ENCODE data around the gene POU2F1. TPM values are rescaled to one million over a fixed set of nuclear protein-coding genes. Genes with fewer than 3 reads are reported as not detected.

POU2F1 gene
- 7.4 TPM for total RNA-seq
- long read RNA-seq, full-length matches to known transcripts, result 1 of 6 reads
- long read RNA-seq, partial matches to known transcripts, result 2 of 6 reads
- long read RNA-seq, other reads (novel, unspliced or antisense), result 3 of 6 reads

DNA sequence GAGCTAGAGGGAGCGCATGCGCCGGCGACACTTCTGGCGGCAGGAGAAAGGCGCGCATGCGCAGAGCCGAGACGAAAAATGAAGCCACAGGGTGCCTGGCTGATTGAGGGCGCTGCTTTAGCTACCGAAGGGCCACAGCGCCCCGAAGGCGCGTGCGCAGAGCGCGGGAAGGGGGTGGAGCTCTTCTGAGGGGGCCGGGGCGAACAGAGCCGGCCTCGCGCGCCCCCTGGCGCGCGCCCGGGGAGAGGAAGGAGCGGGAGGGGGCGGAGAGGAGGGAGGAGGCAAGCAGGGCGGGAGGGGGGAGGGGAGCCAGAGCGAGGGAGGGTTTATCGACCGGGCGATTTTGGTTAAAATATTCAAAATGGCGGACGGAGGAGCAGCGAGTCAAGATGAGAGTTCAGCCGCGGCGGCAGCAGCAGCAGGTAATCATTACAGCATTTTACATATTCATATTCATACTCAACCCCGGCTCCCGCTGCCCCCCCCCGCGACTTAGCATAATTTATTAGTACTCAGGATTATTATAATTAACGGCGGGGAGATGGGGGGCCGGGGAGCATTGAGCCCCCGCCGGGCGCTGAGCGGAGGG is at the start of gene POU2F1:
Gene POU2F1, plus strand, starts transcription at position 350 of the 589 bp plus-strand sequence. Its CDS starts 12 bp downstream, at position 362.
- intact Hi-C loops (cut with DNase I), result no loop called here
- DNase-seq (peak; percentile 100), ATAC-seq (ENCODE audit: poor library complexity) (peak; percentile 93)

DNA sequence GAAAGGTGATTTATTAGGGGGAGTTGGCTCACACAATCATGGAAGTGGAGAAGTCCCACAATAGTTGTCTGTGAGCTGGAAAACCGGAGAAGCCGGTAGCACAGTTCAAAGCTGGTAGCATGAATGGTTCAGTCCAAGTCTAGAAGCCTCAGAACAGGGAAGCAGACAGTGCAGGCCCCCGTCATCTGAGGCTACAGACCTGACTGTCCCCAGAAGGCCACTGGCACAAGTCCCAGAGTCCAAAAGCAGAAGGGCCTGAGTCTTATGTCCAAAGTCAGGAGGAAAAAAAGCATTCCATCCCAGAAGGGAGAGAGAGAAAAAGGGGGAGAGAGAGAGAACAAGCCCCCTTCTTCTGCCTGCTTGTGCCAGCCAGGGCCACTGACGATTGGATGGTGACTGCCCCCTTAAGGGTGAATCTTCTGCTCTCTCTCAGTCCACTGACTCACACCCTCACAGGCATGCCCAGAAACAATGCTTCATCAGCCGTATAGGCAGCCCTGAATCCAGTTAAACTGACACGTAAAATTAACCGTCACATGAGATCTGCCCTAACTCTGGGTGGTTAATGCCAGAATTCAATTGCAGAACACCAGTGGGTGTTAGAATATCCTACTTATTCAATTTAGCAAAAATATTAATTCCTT is 49.3 kb upstream of the POU2F1 start:
- ATAC-seq (ENCODE audit: poor library complexity), result no peak
- intact Hi-C loops (cut with DNase I), result no loop called here

DNA sequence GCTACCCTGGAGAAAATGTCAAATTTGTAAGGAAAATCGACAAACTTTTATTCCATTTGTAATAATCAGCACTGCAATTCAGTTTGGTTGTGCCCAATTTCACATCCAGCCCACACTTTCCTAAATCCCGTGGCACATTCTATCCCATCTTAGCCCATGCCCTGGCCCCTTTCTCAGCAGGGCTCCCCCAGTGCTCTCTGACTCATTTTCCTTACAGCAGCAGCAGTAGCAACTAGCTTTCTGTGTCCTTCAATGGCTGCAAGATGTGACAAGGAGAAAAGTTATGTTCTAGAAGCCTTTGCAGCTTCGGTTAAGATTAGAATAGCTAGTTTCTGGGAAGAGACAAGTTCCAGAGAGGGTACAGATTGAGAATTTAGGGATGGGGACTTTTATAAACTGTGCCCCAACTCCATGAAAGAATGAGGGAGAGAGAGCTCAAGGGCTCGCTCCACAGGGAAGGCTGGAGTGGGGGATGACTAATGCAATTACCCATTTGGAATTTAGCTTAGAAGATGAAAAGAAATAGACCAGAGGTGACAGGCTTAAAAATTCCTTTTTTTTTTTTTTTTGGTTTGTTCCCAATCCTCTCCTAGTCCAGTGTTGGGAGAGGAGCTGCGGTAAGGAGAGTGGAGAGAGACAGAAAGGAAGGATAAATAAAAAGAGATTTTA is 47.0 kb upstream of the POU2F1 start:
- DNase-seq, result no peak
- no peak for ATAC-seq (ENCODE audit: poor library complexity)
- intact Hi-C loops (cut with DNase I), result no loop called here

More for the DNA sequence above, 49.3 kb upstream of the POU2F1 start:
- no peak for DNase-seq

DNA sequence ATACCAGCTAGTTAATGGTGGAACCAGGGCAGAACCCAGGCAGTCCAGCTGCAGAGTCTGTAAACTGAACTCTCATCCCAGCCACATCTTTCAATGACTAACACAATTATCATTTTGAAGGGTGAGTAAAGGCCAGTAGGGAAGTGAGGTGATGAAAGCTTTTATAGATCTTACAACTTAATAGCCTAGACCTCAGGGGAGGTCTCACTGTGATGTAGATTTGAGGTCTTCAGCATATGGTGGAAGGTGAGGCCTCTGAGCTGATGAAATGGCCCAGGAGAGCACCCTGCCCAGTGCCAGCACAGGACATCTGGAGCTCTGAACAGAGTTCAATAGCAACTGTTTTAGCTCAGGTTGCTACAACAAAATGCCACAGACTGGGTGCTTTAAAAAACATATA is 44.8 kb upstream of the POU2F1 start:
- DNase-seq, result no peak
- ATAC-seq (ENCODE audit: poor library complexity), result no peak
- intact Hi-C loops (cut with DNase I), result no loop called here

DNA sequence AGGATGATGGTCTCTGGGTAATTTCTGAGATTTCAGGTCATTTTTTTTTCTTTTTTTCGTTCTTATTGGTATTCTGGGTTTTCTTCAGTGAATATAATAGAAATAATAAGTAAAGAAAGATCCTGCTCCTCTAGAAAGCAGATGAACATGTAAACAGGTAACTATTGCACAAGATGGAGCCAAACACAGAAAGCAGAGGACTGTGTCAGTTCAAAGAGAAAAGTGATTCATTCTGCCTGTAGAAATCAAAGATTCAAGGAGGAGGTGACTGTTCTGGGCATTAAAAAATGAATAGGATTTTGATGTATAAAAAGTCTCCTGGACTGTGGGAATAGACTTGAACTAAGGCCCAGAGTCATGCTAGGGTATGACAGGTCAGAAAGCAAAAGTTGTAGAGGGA is 41.9 kb upstream of the POU2F1 start:
- DNase-seq, result no peak
- intact Hi-C loops (cut with DNase I), result no loop called here
- ATAC-seq (ENCODE audit: poor library complexity), result no peak

DNA sequence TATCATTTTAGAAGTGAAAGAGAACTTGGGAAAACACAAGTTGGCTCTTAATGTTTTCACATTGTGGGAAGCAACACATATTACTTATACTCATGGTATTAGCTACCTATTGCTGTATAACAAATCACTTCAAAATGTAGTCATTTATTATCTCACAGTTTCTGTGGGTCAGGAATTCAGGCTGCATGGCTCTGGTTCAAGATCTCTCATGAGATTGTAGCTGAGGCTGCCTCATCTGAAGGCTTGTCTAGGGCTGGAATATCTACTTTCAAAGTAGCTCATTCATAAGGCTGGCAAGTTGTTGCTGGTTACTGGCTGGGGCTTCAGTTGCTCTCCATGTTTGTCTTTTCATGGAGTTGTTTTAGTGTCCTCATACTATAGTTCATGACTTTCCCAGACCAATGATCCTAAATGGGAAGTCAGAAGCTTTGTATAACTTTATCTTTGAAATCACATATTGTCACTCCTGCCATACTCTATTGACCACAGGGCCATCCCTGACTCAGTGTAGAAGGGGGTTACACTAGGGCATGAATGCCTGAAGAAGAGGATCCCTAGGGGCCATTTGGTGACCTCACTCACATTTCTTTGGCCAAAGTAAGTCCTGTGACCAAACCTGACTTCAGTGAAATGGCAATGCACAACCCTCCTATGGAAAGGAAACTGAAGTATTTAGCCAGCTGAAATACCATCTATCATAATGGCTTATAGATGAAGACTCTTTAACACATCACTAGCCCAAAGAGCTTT is 37.9 kb upstream of the POU2F1 start:
- DNase-seq, result no peak
- intact Hi-C loops (cut with DNase I), result no loop called here
- no peak for ATAC-seq (ENCODE audit: poor library complexity)

DNA sequence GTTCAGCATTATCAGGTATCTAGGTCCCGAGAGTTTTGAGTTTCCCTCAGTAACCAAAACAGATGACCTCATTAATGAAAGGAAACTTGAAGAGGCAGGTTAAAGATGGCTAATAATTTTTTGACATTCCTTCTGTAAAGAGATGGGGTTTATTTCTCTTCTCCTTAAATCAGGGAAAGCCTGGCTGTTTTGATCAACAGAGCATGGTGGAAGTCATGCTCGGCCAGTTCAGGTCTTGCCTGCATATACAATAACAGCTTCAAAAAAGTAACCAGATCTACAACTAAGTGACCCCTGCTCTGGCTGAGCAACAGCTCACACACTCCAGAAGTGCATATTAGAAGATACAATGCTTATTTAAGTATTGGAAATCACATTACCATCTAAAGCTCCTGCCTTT is 36.6 kb upstream of the POU2F1 start:
- intact Hi-C loops (cut with DNase I), result no loop called here
- ATAC-seq (ENCODE audit: poor library complexity), result no peak

DNA sequence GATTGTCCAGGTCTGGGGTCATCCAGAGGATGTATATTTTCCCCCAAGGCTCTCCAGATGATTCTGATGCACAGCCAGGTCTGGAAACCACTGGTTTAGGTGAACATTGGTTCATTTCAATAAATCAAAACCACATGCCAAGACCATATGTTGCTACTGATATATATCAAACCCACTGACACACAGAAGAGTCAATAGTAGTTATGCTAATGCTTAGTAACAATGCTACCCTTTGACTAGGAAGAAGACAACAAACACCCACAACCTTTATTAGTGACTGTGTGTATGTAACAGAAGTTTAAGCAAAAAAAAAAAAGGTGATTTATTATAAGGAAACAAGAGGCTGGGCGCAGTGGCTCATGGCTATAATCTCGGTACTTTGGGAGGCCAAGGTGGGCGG is 35.6 kb upstream of the POU2F1 start:
- ATAC-seq (ENCODE audit: poor library complexity), result no peak
- DNase-seq, result no peak
- intact Hi-C loops (cut with DNase I), result no loop called here

More for the DNA sequence above, 36.6 kb upstream of the POU2F1 start:
- no peak for DNase-seq

DNA sequence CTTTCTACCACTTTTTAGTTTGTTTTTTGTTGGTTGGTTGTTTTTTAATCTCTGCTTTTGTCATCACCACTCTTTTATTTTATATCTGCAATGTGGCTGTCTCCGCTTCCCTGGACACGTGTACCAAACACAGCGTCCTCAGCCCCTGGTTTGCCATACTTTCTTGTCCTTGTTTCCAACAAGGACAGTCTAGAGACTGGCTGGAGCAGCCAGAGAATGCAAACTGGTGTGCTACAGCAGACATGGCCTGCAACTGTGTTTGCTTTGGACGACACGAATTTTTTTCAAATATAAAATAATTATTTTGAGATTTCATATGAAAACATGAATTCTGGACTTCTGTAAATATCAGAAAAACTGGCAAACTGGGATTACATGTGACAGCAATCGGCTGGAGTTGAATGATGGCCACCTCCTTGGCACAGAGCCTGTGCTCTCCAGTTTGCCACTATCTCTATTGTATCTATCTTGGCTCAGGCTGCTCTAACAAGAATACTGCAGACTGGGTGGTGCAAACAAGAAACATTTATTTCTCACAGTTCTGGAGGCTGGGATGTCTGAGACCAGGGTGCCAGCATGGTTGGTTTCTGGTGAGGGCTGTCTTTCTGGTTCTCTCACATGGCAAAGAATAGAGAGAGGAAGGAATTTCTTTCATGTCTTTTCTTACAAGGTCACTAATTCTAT is 34.6 kb upstream of the POU2F1 start:
- intact Hi-C loops (cut with DNase I), result no loop called here
- DNase-seq (no peak), ATAC-seq (ENCODE audit: poor library complexity) (no peak)

DNA sequence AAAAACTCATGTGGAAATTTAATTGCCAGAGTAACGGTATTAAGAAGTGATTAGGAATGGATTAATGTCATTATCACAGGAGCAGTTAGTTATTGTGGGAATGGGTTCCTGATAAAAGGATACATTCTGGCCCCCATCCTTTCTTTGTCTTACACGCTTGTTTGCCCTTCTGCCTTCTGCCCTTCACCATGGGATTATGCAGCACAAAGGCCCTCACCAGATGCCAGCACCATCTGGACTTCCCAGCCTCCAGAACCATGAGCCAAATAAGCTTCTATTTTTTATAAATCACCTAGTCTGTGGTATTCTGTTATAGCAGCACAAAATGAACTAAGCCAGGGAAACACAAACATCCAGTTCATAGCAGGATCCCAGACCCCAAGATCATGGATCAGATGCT is 33.9 kb upstream of the POU2F1 start:
- DNase-seq (no peak), ATAC-seq (ENCODE audit: poor library complexity) (no peak)
- intact Hi-C loops (cut with DNase I), result no loop called here

DNA sequence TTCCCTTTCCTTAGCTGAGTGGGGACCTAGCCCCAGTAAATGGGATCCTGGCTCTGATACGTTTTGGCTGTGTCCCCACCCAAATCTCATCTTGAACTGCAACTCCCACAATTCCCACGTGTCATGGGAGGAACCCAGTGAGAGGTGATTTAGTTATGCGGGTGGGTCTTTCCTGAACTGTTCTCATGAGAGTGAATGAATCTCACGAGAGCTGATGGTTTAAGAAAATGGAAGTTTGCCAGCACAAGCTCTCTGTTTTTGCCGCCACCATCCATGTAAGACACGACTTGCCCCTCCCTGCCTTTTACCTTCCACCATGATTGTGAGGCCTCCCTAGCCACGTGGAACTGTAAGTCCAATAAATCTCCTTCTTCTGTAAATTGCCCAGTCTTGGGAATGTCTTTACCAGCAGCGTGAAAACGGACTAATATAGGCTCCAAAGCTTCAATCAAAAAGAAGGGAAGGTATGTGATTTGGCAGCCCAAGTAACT is 29.9 kb upstream of the POU2F1 start:
- intact Hi-C loops (cut with DNase I), result no loop called here
- DNase-seq (no peak), ATAC-seq (ENCODE audit: poor library complexity) (no peak)

DNA sequence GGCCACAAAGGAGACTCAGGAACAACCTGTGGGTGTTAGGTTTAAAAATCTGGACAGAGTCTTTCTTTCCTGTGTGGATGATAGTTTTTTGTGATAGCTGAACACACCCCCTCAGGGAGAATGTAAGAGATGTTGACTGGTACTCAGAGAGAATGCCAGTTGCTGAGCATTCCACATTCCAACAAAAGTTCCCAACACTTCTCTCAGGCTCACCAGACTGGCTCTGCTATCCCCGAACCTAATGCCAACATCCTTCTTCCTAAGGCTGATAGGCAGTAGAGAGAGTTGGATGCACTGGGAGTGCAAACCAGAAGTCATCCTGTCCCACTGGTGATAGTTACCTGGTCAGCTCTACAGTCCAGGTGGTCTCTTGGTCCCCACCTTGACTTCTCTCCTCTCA is 28.7 kb upstream of the POU2F1 start:
- intact Hi-C loops (cut with DNase I), result no loop called here
- ATAC-seq (ENCODE audit: poor library complexity) (no peak), DNase-seq (no peak)

DNA sequence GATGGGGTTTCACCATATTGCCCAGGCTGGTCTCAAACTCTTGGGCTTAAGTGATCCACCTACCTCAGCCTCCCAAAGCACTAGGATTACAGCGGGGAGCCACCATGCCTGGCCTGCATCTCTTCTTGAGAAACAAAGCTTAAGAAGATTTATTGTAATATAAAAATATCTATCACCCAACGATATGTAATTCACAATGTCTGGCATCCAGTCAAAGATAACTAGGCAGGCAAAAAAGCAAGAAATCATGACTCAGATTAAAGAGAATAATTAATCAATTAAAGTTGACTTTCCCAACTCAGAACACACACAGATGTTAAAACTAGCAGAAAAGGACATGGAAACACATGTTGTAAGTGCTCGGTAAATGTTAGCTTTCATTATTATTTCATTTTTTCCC is 26.5 kb upstream of the POU2F1 start:
- ATAC-seq (ENCODE audit: poor library complexity), result no peak
- intact Hi-C loops (cut with DNase I), result no loop called here
- DNase-seq, result no peak

DNA sequence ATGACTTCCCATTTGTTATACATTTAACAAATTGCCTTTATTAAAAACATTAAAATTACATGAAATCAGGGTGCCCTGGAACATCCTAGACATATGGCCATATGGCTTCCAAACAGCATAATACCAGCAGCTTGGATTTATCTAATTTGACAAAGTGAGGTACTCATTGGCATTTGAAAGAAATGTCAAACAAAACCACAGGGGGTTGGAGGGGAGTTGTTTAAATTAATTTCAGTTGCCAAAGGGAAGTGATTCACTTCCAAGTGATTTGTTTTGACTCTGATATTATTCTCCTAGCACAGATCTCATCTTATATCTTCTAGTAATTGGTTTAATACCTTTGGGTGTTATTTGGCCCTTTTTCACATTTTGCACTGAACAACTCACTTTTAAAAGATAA is 24.5 kb upstream of the POU2F1 start:
- intact Hi-C loops (cut with DNase I), result no loop called here
- ATAC-seq (ENCODE audit: poor library complexity) (no peak), DNase-seq (no peak)

DNA sequence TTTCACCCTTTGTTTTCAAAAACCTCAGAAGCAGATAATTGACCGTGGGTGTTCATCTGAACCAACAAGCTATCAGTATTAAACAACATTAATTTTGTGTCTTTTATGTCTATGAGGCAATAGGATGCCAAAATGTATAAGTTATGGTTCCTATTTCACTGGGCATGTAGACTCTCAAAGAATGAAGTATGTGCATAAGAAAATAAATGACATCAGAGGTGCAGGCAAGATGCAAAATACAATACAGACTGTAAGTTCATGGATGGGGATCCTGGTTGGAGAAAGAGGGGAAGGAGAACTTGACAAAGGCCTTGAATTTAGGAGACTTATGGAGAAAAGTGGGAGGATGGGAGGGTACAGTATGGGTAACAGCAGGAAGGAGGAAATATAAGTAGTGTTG is 23.4 kb upstream of the POU2F1 start:
- intact Hi-C loops (cut with DNase I), result no loop called here
- ATAC-seq (ENCODE audit: poor library complexity), result no peak

DNA sequence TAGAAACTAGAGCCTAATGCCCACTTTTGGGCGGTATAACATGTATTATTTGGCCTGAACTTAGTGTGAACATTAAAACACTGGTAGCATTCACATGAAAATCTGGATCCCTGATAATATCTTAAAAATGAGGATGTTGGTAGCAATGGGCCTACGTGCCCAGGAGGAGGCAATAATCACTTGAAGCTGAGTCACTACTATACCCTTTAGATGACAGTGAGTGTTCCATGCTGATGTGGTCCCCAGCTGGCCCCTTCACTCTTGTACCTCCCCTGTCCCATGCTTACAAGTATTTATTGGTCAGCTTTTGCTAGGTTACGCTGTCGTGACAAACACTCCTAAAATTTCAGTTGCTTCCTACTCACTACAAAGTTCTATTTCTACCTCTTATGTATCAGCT is 23.0 kb upstream of the POU2F1 start:
- ATAC-seq (ENCODE audit: poor library complexity) (no peak), DNase-seq (no peak)
- intact Hi-C loops (cut with DNase I), result no loop called here

More for the DNA sequence above, 23.4 kb upstream of the POU2F1 start:
- no peak for DNase-seq

DNA sequence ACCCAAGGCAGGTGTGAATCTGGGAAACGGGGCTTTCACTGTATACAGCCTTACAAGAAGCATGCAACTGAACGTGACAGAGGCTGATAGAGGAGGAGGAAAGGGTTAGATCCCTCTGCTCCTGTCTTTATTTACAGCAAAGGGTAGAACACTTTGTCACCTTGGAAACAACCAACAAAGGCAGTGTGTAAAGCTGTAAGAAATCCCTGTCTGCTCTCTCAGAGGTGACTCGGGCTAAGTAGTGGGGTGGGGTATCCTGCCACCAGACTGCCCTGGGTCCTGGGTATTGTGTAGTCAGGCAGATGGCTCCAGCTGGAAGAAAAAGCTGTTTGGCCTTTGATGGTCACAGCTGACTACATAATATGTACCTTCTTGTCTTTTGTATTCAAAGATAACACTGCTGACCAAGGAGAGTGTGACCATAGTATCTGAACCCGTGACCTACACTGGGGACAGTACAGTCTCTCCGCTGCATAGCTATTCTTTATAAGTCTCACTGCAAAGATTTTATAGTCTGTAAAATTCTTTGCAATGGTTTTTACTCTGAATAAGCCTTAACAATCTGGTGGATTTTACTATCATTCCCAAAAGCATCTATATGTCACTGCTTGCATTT is 22.1 kb upstream of the POU2F1 start:
- intact Hi-C loops (cut with DNase I), result no loop called here
- peak; percentile 75 for ATAC-seq (ENCODE audit: poor library complexity)
- DNase-seq, result no peak

DNA sequence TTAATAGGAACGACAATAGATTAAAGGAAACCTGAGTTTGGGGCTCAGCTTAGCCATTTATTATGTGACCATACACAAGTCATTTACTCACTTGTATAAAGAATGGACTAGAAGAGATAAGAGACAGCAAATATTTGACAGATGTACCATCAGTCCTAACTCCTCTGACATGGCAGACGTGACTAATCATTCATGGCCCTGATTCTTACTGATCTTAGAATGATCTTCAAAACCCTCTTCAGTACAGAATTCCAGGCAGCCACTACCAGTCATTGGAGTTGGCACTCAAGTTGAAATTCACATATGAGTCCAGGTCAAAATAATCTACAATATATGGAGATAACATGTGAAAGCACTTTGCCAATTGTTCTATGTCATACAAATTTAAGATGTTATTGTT is 21.0 kb upstream of the POU2F1 start:
- ATAC-seq (ENCODE audit: poor library complexity), result no peak
- intact Hi-C loops (cut with DNase I), result no loop called here

More for the DNA sequence above, 21.0 kb upstream of the POU2F1 start:
- DNase-seq, result no peak

All from Right ventricle myocardium superior (tissue), 1 donor.